HG03442 (cell line): ENCODE results near the gene GABARAPL1.
"Not testable (repeated sequence)": the region's sequence is repeated elsewhere in the genome, so short reads cannot be mapped to it uniquely, and the experiment has no call there.

Source experiments
- ATAC-seq: cut with Tn5 transposase; IDR thresholded peaks from one replicate; pipeline ENCODE4 v1.9.1; 2021; ENCODE audit warnings: mild to moderate bottlenecking, moderate library complexity; ENCODE audit not compliant: unreplicated experiment

GABARAPL1 gene

DNA sequence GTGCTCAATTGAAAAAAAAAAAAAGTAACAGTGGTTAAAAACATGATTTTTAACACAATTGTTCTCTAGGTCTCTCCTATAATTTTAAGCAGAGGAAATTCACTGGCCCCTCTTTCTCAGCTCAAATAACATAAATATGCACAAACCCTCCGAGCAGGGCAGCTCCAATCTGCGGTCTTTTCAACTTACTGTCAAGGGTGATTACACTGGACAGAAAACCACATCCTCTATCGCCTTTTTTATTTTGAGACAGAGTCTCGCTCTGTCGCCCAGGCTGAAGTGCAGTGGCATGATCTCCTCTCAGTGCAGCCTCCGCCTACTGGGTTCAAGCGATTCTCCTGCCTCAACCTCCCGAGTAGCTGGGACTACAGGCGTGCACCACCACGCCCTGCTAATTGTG, 16.5 kb upstream of the GABARAPL1 start:
- peak; percentile 72 for ATAC-seq

- ATAC-seq, result no peak
These were observed 14.8 kb upstream of the GABARAPL1 start for GRCh38 chr12:10197879-10198278.

- ATAC-seq, result not testable (repeated sequence)
These were observed 8.2 kb upstream of the GABARAPL1 start for GRCh38 chr12:10204495-10204894.

DNA sequence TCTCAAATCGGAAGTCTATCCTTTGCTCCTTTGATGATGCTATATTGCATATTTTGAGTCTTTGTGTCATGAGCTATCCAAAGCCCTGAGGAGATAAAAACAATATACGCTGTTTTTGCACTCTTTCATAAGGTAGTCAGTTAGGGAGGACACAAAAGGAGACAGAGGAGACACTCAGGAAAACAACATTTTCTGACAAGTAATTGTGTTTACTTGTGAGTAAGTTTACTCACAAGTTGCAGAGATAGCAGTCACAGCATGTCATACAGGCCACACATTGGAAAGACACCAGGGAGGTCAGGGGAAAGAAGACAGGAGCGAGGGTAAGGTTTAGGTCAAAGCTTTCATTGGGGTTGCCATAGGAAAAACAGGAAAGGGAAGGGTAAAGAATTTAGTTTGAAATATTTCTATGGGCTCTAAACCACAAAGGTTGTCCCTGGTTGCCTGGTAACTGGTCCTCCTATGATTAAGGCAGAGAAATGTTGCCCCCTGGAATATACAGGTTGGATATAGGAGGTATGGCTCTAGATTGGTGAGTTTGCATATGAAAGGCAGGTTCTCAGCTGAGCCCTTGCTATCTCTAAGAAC, 7.4 kb upstream of the GABARAPL1 start:
- ATAC-seq, result no peak

DNA sequence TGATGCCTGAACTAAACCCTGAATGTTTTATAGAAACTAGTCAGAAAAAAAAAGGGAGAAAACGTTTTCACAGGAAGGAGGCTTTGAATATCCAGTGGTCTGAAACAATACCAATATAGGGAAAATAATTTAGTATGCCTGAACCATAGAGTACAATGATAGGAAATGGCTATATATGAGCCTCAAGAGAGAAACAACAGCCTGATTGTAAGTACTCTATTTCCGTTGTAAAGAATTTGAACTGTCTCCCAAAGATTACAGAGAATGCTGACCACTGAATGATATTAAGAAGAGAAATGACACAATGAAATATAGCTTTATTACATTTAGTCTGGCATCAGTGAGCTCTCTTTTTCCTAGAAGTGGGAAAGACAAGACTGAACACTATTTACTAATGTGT, 5.5 kb upstream of the GABARAPL1 start:
- no peak for ATAC-seq

DNA sequence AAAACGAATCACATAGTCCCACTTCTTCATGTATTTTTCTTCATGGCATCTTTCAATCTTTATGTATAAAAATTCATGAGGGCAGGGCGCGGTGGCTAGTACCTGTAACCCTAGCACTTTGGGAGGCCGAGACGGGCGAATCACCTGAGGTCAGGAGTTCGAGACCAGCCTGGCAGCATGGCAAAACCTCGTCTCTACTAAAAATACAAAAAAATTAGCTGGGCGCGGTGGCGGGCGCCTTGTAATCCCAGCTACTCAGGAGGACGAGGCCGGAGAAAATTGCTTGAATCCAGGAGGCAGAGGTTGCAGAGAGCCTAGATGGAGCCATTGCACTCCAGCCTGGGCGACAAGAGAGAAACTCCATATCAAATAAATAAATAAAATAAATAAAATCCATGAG, 2.5 kb upstream of the GABARAPL1 start:
- no peak for ATAC-seq

GRCh38 chr12:10211101-10211939, 1.4 kb upstream of the GABARAPL1 start:
- no peak for ATAC-seq

DNA sequence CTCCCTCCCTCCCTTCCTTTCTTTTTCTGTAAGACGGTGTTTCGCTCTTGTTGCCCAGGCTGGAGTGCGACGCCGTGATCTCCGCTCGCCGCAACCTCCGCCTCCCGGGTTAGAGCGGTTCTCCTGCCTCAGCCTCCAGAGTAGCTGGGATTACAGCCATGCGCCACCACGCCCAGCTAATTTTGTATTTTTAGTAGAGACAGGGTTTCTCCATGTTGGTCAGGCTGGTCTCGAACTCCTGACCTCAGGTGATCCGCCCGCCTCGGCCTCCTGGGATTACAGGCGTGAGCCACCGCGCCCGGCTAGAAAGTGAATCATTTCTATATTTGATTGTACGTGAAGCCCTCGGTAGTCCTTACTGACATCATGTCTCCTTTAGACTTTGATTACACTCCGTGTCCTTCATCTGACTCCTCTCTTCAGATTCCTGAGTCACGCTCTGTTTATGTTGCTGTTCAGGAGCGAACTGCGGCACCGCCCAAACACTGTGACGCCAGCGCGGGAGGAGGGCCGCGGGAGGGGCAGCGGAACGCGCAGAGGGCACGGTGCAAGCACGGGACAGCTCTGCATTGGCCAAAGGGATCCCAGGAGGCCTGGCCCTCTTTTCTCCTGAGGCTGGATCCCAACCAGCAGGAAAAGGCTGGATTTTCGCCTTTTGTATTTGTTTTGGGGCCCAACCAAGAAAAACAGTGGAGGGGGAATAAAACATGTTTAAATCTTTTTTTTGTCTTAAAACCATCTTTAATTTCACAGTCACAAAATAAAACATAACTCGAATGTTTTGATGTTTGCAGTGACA, 538 bp upstream of the GABARAPL1 start:
- ATAC-seq, result peak; percentile 62

- ATAC-seq, result peak; percentile 59
These were observed 775 bp downstream of the GABARAPL1 start for GRCh38 chr12:10213168-10214135.

DNA sequence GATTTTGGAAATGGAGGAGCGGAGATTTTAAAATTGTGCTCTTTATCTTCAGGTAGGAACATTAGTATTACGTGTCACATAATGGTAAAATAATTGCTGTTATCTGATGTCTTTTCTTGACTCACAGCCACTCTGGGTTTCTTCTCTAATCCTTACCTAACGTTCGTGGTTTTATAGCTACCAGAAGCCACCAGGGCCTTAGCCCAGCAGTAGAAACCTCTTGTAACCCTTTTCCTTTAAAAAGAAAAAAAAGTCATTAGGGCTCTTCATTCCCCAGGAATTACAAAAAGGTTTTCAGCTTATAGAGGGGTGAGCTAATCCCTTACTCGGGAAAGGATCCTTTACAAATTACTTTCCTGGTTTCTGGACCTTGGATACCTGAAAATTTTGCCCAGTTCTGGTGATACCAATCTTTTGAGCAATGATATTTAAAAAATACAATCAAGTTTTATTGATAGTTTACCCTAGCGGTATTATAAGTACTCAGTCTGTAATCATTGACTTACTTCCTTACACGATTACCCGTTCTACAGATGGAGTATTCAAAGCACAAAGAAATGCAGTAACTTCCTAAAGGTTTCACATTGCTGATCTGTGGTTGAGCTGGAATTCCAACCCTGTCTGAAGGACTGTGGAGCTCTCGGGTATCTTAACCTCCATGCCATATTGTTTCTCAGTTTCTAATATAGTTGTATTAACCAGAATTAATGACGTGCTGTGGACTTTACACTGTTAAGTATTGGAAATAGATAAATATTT, 1.6 kb downstream of the GABARAPL1 start:
- ATAC-seq, result no peak

- no peak for ATAC-seq
These were observed 2.2 kb downstream of the GABARAPL1 start for GRCh38 chr12:10214895-10215267.

- no peak for ATAC-seq
These were observed 2.8 kb downstream of the GABARAPL1 start for GRCh38 chr12:10215436-10215835.

DNA sequence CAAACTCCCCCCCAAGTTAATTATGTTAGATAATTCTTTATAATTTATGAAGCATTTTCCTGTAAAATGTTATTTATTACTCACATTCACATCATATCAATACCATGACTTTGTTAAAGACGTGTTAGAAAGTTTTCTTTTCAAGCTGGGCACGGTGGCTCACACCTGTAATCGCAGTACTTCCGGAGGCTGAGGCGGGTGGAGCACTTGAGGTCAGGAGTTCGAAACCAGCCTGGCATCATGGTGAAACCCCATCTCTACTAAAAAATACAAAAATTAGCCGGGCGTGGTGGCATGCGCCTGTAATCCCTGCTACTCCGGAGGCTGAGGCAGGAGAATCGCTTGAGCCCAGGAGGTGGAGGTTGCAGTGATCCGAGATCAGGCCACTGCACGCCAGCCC, 3.3 kb downstream of the GABARAPL1 start:
- not testable (repeated sequence) for ATAC-seq

GRCh38 chr12:10218021-10218420, 5.3 kb downstream of the GABARAPL1 start:
- no peak for ATAC-seq

DNA sequence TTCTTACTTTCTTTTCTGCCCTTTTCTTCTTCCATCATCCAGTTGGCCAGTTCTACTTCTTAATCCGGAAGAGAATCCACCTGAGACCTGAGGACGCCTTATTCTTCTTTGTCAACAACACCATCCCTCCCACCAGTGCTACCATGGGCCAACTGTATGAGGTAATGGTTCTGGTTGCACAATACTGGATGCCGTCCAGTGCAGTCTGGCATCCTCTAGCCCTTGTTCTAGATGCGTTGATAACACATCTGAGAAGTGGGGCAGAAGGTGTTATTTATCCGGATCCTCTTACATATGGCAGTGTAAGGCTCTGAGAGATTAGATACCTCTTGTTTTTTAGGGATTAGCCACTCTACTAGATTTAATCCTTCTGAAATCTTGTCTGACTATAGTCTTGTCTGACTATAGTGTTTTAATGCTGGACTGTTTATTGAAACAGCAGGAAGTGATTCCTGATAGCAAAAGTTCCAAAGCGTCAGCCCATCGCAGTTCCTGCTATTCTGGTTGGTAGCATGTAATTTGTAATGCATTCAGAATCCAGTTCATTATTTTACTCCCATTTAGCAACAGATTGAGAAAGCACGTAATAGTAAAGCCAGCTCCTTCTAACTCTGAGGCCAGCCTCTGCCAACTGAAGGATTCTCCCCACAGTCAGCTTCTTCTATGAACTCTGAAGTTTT, 7.9 kb downstream of the GABARAPL1 start:
- ATAC-seq, result no peak

- ATAC-seq, result no peak
These were observed 9.2 kb downstream of the GABARAPL1 start for GRCh38 chr12:10221846-10222245.

GRCh38 chr12:10223208-10223607, 10.5 kb downstream of the GABARAPL1 start:
- ATAC-seq, result no peak

- not testable (repeated sequence) for ATAC-seq
These were observed 12.7 kb downstream of the GABARAPL1 start for GRCh38 chr12:10225426-10225825.

- no peak for ATAC-seq
These were observed 13.4 kb downstream of the GABARAPL1 start for GRCh38 chr12:10226086-10226485.
